Measurements from ENCODE around the gene ANKS1B. TPM values are rescaled to one million over a fixed set of nuclear protein-coding genes. Genes with fewer than 3 reads are reported as not detected.

Gene ANKS1B
- total and polyA plus RNA-seq, 11 donors = 0.62 to 5.8 (median 1.8) TPM

- H3K27me3 ChIP-seq = no peaks in the 10 kb centered on the region
- WGBS, 4 donors = 70 to 75% (median 73%) methylated on average over 5 of the region's 5 CpGs
- no peaks in the 10 kb centered on the region for H3K36me3 ChIP-seq
- intact Hi-C loops (cut with DNase I) = no loop called here
- H3K9me3 ChIP-seq = no peaks in the 10 kb centered on the region
- no peak overlapping the region for H3K4me3 ChIP-seq
- H3K27ac ChIP-seq = no peak overlapping the region
- DNase-seq (no peak), ATAC-seq (no peak)
- H3K4me1 ChIP-seq = no peaks in the 10 kb centered on the region
- TF ChIP-seq POLR2A (IDR thresholded peaks at IDR 0.05) = no peak
- TF ChIP-seq CTCF (IDR thresholded peaks at IDR 0.05) = no peak
These were observed 1196.3 kb downstream of the ANKS1B start for GRCh38 chr12:98788396-98788795.

GRCh38 chr12:98786653-98787052 is 1198.1 kb downstream of the ANKS1B start:
- intact Hi-C loops (cut with DNase I) = no loop called here
- Histone ChIP-seq H3K4me1 (no peaks in the 10 kb centered on the region), H3K36me3 (no peaks in the 10 kb centered on the region), H3K27ac (no peak overlapping the region), H3K9me3 (no peaks in the 10 kb centered on the region), H3K4me3 (no peak overlapping the region), H3K27me3 (peaks cover 0 to 3% (median 0%) of the 10 kb centered on the region in 9 donors)
- no peak for ATAC-seq
- 42 to 48% (median 45%) methylated on average over 7 of the region's 7 CpGs for WGBS, 4 donors
- TF ChIP-seq CTCF (IDR thresholded peaks at IDR 0.05) (no peak), POLR2A (IDR thresholded peaks at IDR 0.05) (no peak)
- DNase-seq = no peak

GRCh38 chr12:98783420-98783819 is 1201.3 kb downstream of the ANKS1B start:
- Histone ChIP-seq H3K36me3 (no peaks in the 10 kb centered on the region), H3K4me1 (no peaks in the 10 kb centered on the region), H3K27ac (no peak overlapping the region), H3K4me3 (no peak overlapping the region), H3K9me3 (no peaks in the 10 kb centered on the region), H3K27me3 (peaks cover 0 to 4% (median 0%) of the 10 kb centered on the region in 9 donors)
- TF ChIP-seq POLR2A (IDR thresholded peaks at IDR 0.05) = no peak
- TF ChIP-seq CTCF (IDR thresholded peaks at IDR 0.05) = no peak
- ATAC-seq (no peak), DNase-seq (no peak)
- 83 to 90% (median 89%) methylated on average over 2 of the region's 2 CpGs for WGBS, 4 donors
- intact Hi-C loops (cut with DNase I) = no loop called here

- Histone ChIP-seq H3K4me1 (no peaks in the 10 kb centered on the region), H3K27ac (no peak overlapping the region), H3K27me3 (peaks cover 0 to 4% (median 0%) of the 10 kb centered on the region in 9 donors), H3K36me3 (no peaks in the 10 kb centered on the region), H3K4me3 (no peak overlapping the region), H3K9me3 (no peaks in the 10 kb centered on the region)
- ATAC-seq (no peak), DNase-seq (no peak)
- 56 to 64% (median 59%) methylated on average over 4 of the region's 4 CpGs for WGBS, 4 donors
- intact Hi-C loops (cut with DNase I) = no loop called here
- no peak for TF ChIP-seq CTCF (IDR thresholded peaks at IDR 0.05)
- TF ChIP-seq POLR2A (IDR thresholded peaks at IDR 0.05) = no peak
These were observed 1204.5 kb downstream of the ANKS1B start for GRCh38 chr12:98780261-98780660.
